ENCODE results near the gene ENTPD3.
A peak's percentile ranks its signal among the peaks of the same experiment; 100 is the strongest.
"Not testable (repeated sequence)": the region's sequence is repeated elsewhere in the genome, so short reads cannot be mapped to it uniquely, and the experiment has no call there.

ENTPD3 gene

DNA sequence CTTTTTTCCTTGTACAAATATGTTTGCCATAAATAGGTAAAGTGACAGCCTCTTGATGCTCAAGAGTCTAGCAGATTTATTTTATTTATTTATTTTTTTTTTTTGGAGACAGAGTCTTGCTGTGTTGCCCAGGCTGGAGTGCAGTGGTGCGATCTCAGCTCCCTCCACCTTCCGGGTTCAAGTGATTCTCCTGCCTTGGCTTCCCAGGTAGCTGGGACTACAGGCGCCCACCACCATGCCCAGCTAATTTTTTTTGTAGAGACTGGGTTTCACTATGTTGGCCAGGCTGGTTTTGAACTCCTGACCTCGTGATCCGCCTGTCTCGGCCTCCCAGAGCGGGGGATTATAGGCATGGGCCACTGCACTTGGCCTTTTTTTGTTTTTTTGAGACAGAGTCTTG is 75.9 kb downstream of the ENTPD3 start:
- DNase-seq = not testable (repeated sequence)

DNA sequence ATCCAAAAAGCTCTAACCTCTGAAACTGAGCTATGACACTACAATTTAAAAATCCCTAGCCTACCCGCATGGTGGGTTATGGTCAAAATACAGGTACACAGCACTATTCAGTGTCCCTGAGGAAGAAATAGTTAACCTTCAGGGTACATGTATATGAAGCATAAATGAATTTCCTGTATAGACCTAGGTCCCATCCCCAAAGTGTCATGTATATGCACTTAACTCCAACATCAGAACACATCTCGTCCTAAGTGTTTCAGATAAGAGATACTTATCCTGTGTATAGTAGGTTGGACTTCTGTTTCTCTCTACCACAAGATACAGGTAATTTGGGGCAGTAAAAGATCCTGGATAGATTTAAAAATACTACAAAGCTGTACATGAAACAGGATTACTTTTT is 76.6 kb downstream of the ENTPD3 start:
- no peak for DNase-seq

DNA sequence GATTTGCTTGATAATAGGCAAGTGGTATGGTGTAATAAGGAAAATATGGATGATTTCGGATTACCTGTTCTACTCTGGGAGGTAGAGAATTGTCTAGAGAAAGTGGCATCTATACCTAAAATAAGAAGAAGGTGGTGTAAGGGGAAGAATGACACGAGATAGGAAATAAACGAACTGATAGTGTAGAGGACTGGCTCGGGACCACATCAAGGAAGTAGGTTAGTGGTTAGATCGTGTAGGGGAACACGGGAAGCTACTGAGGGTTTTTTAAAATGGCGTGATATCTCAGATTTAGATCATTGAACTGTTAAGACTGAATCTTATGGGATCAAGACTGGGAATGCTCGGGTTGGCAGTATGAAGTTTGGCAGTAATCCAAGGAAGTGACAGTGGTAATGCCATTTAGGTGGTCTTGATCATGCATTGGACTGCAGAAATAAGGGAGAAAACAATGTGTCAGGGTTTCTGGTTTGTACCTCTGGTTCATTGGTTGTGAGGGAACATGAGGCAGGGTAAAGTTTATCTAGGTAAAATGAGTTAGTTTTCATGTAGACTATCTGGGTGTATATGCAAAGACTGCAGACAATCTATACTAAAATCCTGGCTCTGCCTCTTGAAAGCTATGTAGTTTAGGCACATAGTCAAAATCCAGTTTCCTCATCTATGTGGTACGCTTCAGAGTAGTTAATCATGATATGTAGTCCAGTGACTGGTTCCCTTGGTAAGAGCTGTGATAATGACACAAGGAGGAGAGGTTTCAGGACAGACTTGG is 77.5 kb downstream of the ENTPD3 start:
- no peak for DNase-seq

DNA sequence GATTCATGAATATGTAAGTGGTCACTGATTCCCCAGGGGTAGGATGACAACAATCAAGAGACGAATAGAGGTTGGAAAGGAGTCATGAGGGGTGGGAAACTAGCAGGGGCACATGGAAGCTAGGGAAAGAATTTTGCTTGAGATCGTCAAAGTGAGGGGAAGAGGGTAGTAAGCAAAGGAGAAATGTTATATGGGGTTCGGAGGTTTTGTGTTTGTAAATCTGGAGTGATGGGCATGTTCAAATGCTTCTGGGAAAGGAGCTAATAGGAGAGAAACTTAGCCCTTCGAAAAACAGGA is 78.1 kb downstream of the ENTPD3 start:
- DNase-seq = no peak

DNA sequence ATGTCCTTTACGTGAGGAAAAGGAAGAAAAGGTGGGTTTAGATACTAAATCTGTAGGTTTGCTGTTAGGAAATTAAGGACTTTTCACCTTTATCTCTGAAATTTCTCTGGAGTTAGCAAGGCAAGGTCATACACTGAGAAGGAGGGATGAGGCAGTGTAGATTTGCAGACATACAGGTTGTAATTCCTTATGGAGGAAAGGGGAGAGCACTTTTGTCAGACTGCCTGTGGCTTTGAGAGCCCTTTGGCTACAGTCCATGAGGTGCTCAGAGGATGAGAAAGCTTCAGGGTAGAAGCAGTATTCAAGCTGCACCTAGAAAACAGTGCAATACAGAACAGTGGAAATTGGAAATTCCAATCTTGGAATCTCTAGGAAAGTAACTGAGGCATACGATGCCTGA is 78.5 kb downstream of the ENTPD3 start:
- no peak for DNase-seq

DNA sequence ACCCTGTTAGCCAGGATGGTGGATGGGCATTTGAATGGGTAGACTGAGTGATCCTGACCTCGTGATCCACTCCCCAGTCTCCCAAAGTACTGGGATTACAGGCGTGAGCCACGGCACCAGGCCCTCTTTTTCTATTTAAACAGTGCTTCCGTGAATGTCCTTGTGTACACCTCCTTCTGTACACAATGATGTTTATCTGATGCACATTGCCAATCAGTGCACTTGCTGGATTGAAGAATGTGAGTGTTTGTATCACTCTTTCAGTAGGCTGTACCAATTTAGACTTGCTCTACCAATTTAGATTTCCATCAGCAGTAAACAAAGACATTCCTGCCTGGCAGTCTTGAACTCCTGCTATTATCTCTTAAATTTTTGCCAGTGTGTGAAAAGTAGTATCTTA is 81.0 kb downstream of the ENTPD3 start:
- DNase-seq = no peak

DNA sequence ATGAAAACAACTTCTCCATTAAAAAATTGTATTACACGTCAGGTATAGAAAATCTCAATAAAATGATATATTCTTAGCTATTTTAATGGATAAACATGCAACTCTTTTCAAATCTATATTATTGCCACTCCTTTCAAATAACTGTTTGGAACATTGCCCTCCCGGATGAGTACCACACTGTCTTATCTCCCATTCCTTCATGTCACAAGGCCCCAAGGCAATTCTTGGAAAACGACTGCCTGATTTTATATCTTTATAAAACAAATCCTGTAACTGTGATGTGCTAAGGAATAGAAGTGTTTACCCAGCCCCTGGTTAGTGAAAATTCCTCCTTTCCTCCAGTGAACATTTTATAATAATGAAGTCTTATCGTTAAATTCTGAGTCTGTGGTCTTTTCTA is 83.7 kb downstream of the ENTPD3 start:
- DNase-seq = no peak

DNA sequence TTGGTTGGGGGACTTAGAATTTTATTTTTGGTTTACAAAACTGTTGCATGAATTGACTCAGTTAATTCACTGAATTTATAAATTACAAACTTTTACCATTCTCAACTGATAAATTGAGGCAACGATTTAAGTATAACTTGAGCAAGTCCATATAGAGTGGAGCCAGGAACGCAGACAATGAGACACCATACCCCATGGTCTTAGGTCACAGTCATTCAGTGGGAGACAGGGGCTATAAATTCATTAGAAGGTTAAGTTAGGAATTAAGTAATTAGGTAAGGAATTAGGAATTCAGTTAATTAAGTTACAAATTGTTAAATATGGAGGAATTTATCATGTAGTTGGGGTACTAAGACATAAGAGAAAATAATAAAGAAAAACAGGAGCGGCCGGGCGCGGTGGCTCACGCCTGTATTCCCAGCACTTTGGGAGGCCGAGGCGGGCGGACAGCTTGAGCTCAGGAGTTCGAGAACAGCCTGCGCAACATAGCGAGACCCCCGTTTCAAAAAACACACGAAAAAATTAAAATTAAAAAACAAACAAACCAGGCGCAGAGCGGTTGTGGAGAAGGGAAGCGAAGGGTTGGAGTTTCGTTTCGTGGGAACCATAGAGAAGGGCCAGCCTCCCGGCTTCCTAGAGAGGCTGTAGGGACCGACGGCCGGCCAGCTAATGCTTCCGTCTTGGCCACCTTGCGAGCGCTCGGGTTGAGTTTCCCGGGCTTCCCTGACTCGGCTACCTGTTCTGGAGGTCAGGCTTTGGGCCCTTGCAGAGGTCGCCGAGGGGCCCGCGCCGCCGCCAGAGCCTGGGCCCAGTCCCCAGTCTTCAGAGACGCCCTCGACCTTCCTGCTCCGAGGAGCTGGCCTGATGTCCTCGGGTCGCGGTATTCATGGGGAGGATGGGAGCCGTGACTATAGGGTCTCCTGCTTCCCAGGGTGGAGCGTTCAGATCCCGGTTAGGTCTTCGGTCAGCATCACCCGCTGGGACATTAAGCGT is 89.8 kb downstream of the ENTPD3 start, which contains the start of gene ZNF619:
TSS of gene ZNF619 (plus strand) at position 645 of the 993 bp plus-strand sequence. CDS start 858 bp downstream, outside the sequence.
- peak; percentile 16 for DNase-seq

DNA sequence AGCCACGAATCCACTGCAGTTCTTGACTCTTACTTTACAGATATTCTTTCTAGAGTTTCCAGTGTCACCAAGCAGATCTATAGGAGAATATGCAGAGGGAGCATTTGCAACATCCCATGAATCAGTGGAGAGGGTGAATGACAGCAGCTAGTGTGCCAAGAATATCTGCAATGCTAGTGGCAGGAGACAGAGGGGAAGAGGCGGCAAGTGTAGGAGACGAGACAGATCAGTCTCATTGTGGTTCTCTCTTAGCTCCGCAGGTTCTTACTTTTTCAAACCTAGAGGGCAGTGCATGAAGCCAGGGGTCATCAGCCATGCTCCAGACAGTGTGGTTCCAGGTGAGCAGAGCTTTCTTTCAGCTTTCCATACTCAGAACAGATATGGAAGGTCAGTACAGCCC is 90.7 kb downstream of the ENTPD3 start:
- no peak for DNase-seq

Measured in NCI-H2171 (cell line).